Stimulated activated CD8-positive, alpha-beta memory T cell treated with anti-CD3 and anti-CD28 coated beads, Interleukin-2, amount 100 ng/mL, for 48 hours (primary cell): ENCODE results near the gene PTPRF.

Experiments used
- DNase-seq, 2 donors: peaks; one replicate each; pipeline ENCODE4 v3.0.0-alpha.2; 2020; ENCODE audit warnings: low read depth in 2 of 2

Gene PTPRF

DNA sequence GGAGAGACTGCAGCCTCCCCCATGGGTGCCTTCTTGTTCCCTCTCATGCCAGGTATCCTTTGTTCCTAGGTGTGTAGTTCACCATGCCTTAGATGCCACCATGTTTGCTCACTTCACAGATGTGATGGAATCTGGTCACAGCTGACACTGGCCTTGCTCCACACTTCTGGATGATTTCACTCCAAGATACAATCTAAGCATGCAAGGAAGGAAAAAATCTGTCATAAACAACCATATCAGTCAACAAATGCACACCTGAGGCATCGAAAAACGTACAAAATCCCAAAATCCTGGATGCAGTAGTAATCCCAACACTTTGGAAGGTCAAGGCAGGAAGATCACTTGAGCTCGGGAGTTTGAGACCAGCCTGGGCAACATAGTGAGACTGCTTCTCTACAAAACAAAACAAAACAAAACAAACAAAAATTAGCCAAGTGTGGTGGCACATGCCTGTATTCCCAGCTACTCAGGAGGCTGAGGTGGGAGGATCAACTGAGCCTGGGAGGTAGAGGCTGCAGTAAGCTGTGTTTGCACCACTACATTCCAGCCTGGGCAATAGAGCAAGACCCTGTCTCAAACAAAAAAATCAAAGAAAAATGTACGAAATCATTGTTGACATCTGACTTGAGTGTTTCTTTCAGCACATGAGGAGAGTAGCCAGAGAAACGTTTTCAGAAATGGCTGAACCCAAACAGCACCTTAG is 17.1 kb upstream of the PTPRF start:
- no peak for DNase-seq

DNA sequence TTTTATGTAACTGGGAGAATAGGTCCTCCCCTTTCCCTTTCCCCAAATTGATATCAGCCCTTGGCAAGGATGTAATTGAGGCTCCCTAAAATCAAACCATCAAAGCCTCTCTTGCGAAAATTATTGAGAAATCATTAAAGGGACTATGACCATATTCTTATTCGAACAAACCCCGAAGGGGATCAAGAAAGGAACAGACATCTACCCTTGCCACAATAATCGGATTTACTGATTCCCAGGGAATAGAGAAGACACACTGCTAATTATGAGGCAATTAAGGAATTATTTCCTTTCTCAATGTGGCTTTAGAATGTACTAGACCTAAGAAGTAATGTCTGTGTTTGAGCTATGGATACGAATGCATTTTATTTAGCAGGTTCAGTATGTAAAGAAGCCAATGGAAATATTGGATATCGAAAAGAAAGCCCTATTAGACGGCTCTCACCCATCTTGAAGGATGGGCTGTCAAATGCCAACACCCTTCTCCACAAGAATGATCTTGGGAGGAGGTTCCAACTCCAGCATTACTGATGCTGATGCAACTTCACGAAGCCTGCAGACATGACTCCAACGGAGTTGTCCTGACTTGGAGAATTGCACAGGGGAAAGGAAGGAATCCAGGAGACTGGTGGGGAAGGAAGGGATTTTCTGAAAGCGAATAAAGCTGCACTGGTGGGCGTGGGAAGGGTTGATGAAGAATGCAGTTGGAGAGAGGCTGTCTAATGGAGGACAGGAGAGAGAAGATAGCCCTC is 11.6 kb upstream of the PTPRF start:
- DNase-seq: no peak

- no peak for DNase-seq
Observed at GRCh38 chr1:43520100-43520778, 10.4 kb upstream of the PTPRF start.

- DNase-seq: no peak
Observed at GRCh38 chr1:43521078-43521477, 9.6 kb upstream of the PTPRF start.

DNA sequence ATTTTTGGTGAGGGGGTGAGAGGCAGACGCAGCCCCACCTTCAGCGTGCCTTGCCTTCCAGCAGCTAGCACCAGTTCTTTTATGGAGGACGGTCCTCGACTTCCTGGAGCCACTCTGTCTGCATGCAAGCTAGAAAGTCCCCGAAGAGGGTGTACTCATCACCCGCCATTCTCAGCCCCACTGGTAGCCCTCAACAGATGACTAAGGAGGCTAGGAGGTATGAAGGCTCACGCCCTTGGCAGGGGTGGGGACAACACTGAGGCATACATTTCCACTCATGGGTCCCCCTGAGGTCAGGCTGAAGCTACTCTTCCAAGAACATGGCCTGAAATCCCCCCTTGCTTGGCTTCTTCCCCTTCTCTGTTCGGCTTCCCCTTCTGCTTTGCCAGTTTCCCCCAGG is 8.9 kb upstream of the PTPRF start:
- no peak for DNase-seq

GRCh38 chr1:43522431-43522775 is 8.3 kb upstream of the PTPRF start:
- DNase-seq: no peak

- DNase-seq: no peak
Observed at GRCh38 chr1:43522776-43523480, 7.8 kb upstream of the PTPRF start.

- no peak for DNase-seq
Observed at GRCh38 chr1:43524804-43525203, 5.9 kb upstream of the PTPRF start.

- no peak for DNase-seq
Observed at GRCh38 chr1:43526002-43526401, 4.7 kb upstream of the PTPRF start.

DNA sequence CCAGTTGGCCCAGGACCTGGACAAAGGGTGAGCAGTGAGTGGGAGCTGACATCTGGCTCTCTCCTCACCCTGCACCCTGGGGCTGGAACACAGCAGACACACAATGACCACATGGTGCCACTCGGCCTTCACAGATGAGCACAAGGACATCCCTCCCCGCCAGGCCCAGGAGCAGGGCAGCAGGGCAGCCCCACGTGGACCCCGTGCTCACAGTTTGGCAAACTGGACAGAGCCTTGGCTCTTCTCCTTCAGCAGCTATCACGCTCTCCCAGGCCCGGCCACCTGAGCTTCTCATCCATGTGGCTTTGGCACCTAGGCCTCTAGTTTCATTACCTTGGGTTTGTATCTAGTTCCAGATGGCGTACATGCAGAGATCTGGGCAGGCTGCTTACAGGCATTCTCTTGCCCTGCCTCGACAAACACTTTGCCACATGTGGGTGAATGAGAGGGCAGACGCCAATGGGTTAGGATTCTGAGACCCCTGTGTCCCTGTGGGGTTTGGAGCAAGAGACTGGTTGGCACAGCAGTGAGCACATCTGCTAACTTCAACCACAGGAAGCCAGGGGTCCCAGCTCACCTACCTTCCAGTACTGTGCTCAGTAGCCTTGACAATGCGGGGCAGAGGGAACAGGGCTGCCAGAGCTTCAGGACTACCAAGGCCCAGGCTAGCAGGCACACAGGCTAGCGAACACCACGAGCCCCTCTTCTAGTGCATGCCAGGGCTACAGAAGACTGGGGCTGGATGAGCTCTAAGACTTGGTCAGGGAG is 3.4 kb upstream of the PTPRF start:
- DNase-seq: no peak

- DNase-seq: peak; percentile 68 to 77
Observed at GRCh38 chr1:43529206-43529731, 1.4 kb upstream of the PTPRF start.

DNA sequence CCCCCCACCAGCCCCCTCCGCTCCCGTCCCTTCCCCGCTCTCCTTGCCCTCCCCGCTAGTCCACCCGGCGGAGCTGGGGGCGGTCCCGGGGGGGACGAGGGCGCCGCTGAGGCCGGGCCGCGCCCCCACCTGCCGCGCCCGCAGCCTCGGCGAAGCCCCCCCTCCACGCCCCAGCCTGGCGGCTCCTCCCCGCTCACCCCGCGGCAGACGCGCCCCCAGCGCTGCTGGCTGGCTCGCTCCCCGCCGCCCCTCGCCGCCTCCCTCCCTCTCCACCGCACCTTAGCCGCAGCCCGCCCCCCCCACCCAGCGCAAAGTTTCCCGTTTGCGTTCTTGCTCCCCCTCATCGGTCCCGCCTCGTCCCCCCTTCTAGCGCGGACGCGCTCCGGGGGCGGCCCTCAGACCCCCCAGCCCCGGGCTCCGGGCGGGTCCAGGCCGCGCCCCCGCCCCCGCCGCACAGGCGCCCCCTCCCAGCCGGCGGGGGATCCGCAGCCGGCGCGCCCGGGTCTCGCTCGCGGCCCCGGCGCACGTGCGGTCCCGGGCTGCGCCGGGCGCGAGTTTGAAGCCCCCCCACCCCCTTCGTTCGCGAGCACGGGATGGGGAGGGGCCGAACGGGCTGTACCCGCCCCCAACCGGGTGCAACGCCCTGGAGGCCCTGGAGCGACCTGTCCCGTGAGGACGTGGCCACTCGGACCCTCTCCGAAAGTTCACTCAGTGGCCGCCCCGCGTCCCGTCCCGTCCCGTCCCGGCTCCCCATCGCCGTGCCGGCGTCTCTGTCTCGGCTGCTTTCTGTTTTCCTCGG is 623 bp downstream of the PTPRF start:
- DNase-seq: no peak

DNA sequence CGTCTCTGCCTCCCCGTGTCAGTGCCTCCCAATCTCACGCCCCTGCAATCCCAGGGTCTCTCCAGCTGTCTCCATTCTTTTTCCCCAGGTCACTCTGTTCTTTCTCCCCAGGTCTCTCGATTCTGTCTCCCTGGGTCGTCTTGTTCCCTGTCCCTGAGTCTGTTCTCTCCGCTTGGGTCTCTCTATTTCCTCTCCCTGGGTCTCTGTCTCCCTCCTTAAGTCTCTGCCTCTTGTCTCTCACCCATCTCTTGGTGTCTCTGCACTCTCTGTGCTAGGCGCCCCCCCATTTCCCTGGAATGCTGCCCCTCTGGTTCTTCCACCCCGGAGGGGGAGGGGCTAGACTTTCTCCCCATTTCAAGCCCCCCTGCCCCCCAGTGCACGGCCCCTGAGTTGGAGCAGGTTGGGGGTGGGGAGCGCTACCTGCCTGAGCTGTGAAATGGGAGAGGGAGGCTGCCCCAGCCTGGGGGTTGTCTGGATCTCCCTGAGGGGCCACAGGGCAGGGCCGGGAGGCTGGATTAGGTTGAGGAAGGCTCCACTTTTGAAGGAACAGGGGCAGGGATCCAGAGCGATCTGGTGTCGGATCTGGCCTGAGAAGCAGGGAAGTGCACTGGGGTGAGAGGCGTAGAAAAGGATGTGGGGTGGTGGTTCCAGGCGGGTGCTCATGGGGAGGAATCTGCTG is 1.4 kb downstream of the PTPRF start:
- DNase-seq: no peak

DNA sequence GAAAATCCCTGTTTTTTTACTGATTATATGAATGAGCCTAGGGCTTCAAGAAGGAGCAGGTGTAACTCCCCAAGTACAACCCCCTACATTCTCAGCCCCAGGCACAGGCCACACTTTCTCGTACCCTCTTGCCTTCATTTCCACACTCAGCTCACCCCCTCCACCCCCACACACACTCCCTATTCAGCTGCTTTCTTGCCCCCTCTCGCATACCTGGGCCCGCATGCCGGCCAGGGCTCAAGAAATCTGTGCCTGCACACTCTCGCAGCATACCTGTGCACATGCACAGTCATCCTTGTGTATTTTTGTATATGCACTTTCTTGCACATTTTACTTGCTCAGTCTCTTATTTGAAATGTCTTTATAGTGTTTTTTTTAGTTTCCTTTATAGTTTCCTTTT is 2.0 kb downstream of the PTPRF start:
- DNase-seq: no peak

DNA sequence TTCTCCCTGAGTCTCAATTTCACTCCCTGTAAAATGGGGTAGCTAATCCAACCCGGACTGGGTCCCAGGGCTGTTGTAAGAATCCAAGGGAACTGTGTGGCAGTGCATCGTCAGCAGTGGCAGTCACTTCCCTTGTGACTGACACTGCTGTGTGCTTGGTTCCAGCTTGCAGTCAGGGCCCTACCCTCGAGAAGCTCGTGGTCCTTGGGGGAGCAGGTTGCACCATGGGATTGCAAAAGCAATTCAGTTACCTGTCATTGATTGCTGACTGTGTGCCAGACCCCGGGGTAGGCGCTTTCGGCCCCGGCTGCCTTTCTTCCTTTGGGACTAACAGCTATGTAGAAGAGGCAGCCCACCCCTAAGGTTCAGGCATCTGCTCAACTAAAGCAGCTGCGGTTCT is 2.9 kb downstream of the PTPRF start:
- DNase-seq: no peak

- no peak for DNase-seq
Observed at GRCh38 chr1:43534256-43534655, 3.6 kb downstream of the PTPRF start.

GRCh38 chr1:43536196-43536863 is 5.6 kb downstream of the PTPRF start:
- DNase-seq: no peak

GRCh38 chr1:43536864-43537358 is 6.2 kb downstream of the PTPRF start:
- no peak for DNase-seq

DNA sequence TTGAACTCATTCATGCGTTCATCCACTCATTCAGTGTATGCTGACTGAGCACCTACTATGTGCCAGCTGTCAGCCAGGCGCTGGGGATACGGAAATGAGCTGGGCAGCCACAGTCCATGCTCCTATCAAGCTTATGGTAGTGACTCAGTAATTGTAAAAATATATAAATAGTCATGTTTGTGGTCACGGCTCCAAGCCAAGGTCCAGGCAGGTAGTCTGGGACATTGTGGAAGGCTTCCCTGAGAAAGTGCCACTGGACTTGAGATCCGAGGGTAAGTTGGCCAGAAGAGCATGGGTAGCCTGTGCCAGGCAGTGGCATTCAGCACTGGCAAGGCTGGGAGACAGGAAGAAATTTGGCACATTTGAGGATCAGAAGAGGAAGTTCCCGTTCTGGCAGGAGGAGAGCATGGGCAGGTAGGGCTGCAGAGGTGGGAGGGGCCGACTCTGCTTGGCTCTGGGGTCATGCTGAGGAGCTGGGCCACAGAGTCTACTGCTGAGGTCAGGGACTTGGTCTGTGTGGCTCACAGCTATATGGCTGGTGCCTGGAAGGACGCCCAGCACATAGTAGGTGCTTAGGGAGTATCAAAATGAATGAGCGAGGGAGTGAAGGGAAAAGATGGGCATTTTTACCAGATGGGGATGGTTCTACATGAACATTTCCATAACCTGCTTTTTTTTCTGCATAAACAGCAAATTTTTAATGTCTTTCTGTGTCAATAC is 6.9 kb downstream of the PTPRF start:
- no peak for DNase-seq
